ENCODE results near the gene FMNL1.

FMNL1 gene

DNA sequence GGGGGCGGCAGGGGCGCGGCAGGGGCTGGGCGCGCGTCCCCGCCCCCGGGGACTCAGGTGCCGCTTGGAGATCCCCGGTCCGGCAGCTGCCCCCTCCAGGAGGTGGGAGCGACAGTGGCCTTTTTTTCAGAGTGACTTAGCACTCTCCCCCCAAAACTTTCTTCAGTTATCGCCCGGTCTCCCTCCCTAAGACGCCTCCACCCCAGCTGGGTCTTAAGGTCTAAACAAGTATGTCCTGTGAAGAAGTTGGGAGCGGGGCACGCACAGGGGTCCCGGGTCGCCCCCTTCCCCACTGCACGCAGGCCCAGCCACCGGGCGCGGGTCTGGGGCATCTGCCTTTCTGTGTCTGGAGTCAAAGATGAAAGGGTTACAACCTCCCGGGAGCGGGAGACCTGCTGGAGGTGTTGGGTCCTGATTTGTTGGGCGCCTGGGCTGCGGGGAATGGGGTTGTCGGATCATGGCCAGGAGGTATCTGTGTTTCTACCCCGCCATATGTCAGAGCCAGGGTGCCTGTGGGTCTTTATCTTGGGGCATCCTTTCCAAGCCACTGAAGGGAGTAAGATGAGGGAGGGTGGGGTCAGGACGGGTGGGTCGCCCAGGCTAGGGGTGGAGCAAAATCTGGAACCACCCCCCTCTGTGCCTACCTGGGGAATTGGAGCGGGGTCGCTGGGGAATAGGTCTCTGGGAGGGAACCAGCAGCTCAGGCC lies 757 bp downstream of the FMNL1 start:
- in situ Hi-C loops (cut with HindIII; ENCODE audit: low sequenced_read_pairs): no loop called here

DNA sequence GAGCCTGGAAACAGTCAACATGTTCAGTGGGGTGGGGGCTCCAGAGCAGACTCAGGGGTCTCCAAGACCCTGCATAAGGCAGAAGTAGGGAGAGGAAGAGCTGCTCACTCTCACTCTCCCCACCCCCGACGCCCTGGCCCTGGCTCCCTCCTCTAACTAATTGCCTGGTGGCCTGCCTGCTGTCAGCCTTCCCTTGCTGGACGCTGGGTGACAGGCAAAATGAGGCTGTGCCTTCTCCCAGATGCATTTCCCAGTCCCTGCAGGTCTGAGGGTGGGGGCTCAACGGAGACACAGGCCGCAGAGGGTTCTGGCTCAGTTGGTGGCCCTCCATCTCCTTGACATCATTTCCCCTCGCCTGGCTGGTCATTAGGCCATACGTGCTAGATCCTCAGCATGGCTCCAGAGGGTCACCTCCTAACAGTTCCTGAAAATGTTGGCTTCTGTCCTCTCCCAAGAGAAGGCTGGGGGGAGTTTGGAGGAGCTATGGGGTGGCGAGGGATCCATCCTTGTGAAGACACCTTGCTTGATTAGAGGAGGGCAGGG lies 1.4 kb downstream of the FMNL1 start:
- in situ Hi-C loops (cut with HindIII; ENCODE audit: low sequenced_read_pairs): no loop called here

- in situ Hi-C loops (cut with HindIII; ENCODE audit: low sequenced_read_pairs): no loop called here
Measured at GRCh38 chr17:45223539-45224528, 2.1 kb downstream of the FMNL1 start.

DNA sequence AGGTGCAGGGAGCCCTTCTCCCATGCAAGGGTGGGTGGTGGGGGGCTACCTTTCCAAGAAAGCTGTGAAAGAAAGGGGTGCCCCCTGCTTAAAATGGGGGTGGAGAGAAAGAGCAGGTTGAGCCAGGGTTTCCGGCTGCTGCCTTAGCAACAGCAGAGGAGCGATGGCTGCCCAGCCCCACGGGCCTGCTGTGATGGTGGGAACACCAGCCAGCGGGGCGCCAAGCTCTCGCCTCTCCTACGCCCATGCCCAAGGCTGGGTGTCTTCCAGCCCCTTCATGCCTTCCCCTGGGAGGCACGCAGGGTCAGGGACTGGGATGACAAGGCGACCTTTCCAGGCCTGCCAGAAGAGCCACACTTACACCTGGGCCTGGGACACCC lies 3.0 kb downstream of the FMNL1 start:
- in situ Hi-C loops (cut with HindIII; ENCODE audit: low sequenced_read_pairs): no loop called here

DNA sequence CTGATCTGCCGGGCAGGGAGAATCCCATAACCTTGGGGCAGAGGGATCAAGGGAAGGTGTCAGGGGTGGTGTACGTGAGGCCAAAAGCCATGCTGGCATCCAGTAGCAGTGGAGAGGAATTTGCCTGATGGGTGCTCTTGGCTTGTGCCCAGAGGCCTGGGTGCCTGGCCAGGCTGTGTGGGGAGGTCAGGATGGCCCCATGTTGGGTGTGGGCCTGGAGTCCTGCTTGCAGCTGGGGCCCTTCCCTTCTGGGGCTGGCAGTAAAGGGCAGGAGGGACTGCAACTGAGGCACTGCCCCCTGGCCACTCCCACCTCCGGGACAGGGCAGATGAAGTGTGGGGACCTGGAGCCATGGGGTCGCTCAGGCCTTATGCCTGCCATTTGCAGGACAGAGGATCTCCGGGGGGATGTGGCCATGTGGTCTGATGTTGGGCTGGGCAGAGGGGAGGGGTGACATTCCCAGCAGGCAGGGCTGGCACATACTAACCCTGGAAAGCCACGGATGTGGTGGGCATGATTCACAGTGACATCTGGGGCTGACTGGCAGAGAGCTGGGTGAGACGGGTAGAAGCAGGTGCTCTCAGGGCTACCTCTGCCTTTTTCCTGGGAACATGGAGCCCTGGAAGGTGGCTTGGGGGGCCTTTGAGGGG lies 3.5 kb downstream of the FMNL1 start:
- in situ Hi-C loops (cut with HindIII; ENCODE audit: low sequenced_read_pairs): no loop called here

DNA sequence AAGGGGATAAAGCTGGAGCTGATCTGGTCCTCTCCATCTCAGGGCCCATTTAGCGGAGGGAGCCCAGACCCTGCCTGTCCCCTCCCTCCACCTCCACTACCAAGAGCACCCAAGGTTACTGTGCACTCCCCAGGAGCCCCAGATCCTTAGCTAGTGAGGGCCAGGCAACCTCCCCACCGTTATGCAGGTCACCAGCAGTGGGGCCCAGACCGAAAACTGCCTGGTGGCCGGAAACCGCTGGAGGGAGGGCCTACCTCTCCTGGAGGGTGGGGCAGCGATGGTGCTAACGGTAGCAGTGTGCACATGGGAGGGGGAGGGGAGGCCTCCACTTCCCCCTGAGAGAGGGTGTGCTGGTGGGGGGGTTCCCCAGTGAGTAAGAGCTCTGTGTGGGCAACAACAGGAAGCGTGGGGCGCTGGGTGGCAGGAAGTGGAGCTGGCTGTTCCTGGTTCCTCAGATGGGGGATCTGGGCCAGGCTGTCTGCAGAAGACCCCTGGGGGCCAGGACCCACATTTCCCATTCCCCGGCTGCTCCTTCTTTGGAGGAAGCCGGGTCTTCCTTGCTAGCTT lies 4.4 kb downstream of the FMNL1 start:
- in situ Hi-C loops (cut with HindIII; ENCODE audit: low sequenced_read_pairs): no loop called here

DNA sequence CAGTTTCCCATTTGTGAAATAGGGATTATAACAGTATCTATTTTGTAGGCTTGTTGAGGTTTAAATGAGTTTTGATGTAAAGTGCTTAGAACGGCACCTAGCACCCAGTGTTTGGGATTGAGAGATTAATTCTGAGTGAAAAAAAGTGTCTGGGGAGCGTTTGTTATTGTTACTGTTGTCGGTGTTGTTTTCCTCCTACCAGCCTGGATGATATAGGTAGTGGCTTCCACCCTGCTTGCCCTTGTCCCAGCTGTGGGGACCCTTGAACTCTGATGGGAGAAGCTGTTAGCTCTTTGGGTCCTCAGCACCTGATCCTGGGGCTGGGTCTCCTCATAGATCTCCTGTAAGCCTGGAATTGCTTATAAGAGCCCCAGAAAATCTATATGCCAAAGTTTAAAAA lies 4.9 kb downstream of the FMNL1 start:
- in situ Hi-C loops (cut with HindIII; ENCODE audit: low sequenced_read_pairs): no loop called here

DNA sequence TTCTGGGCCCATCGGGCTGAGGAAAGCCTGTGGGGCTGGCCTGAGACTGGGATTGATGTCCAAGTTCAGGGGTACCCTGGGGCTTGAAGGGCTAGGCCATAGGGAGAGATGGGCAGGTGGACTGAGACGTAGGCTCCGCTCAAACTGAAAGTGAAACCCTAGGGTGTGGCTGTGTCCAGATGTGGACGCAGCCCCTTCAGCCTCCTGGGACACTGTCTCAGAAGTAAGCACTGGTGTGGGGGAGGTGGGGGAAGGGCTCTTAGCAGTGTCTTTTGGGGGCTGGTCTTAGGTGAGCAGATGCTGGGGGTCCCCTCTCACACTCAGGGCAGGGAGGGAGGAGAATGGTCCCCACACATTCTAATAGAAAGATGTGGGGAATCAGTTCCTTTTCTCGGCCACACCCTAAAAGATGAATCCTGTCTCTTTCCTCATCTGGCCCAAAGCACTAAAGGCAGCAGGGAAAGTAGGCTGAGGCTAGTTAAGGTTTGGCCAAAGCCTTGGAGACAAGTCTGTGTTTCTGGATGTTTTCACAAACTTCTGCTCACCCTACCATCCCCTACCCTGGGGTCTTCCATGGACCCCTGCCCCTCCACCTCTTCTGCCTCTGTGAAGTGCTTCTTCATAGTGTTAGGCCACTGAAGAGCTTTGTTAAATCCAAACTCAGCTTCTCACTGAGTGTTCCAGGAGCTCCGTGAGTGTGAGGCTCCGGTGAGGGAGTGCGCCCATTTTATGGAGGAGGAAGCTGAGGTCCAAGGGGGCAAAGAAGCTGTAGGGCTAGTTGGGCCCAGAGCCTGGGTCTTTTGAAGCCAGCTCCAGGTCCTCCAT lies 5.6 kb downstream of the FMNL1 start:
- in situ Hi-C loops (cut with HindIII; ENCODE audit: low sequenced_read_pairs): no loop called here

DNA sequence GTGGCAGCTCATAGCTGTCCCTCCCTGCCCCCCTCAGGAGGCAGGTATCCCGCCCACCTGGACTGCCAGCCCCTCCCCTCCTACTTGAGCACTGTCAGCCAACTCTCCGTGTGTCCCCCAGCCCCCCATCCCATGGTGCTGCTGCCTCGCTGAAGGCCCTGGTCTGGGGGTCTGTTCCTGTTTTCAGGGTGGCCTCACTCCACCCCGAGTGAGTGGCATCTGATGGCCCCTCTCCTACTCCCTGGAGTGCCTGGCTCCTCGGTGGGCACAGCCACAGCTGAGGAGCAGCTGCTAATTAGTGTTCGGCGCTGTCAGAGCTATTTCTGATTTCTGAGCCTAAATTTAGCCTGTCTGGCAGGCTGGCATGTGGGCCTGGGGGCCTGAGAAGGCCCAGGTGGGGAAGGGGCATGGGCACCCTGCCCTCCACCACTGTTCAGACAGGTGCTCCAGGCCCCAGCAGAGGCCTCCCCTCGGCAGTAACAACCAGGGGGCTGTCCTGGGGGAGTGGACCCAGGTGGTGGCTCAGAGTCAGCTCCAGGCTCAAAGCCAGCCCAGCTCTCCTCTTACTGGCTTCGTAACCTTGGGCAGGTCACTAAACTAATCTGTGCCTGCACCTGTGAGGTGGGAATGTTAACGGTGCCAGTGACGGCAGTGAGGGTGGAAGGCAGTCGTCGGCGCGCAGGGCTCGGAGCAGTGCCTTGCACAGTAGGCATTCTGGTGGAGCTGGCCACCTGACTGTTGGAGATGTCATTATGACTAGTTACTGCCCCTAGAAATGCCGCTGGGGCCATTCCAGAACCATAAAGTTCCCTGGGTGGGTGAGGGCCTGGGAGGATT lies 6.5 kb downstream of the FMNL1 start:
- in situ Hi-C loops (cut with HindIII; ENCODE audit: low sequenced_read_pairs): no loop called here

DNA sequence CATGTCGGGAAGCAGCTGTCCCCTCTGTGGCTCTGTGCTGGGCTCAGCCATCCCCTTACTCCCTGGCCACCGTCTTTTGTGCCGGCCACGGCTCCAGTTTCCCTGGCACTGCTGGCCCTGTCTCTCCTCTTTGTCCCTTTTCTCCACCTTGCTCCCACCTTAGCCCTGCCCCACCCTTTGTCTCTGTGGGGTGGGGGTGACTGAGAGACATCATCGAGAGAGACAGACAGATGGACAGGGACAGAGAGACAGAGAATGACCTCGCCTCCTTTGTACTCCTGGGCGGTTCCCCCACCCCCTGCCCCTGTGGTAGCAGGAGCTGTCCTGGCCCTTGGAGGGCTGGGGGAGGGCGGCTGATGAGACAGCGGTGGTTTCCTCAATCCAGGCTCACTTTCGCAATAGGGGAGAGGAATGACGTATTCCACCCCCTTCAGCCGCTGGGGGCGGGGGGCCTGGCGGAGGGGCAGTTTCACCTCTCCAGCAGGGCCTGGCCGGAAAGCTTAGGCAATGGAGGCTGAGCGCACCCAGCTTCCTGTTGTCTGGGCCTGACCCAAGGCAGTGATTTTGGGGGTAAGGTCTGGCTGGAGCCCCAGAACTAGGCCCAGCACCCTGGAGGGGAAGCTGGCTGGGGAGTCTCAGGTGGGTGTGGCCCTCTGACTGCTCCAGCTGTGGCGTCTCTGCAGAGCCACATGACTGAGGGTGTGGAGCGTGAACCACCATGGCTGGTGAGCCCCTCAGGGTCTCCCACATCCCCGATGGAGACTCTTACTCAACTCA lies 7.3 kb downstream of the FMNL1 start:
- in situ Hi-C loops (cut with HindIII; ENCODE audit: low sequenced_read_pairs): no loop called here

GRCh38 chr17:45229681-45230409 lies 8.2 kb downstream of the FMNL1 start:
- in situ Hi-C loops (cut with HindIII; ENCODE audit: low sequenced_read_pairs): no loop called here

DNA sequence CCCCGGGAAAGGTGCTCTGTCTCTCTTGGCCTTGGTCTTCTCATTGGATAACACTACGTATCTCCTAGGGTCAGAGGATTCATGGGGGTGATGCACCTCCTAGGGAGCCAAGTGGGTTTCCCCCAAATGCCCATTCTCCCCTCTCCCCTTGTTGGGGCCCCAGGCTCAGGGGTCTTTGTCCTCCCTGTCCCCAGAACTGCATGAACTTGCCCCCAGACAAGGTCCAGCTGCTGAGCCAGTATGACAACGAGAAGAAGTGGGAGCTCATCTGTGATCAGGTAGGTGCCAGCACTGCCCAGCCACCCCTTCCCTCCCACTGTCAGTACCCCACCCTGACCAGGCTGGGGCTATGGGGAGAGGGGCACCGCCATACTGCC lies 8.7 kb downstream of the FMNL1 start:
- in situ Hi-C loops (cut with HindIII; ENCODE audit: low sequenced_read_pairs): no loop called here

DNA sequence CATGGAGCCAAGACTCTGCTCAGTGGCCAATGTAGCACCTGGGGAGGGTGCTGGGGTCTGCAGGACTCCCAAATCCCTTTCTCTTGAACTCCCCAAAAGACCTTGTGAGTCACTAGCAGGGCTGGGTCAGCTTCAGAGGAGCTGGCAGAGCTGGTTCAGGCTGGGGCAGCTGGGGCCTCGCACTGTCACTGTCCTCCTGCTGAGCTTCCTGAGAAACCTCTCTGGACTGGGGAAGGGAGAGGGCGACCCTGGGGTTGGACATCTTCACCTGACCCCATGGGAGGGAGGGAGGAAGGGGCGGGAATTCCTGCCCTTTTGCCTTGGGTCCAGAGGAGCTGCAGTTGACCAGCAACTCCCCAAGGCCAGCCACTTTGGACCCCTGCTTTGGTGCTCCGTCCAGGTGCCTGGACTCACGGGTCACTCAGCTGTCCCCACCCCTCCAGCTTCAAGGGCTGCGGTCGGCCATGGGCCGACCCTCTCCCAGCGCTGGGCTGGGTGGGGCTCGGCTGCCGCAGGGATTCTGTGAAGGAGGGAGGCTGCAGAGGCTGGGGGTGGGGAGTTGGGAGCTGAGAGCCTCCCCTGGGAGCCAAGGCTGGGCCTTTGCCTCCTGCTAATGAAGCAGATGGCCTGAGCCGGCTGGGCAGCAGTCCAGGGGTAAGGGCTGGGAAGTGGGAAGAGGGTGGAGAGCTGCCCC lies 9.2 kb downstream of the FMNL1 start:
- in situ Hi-C loops (cut with HindIII; ENCODE audit: low sequenced_read_pairs): no loop called here

DNA sequence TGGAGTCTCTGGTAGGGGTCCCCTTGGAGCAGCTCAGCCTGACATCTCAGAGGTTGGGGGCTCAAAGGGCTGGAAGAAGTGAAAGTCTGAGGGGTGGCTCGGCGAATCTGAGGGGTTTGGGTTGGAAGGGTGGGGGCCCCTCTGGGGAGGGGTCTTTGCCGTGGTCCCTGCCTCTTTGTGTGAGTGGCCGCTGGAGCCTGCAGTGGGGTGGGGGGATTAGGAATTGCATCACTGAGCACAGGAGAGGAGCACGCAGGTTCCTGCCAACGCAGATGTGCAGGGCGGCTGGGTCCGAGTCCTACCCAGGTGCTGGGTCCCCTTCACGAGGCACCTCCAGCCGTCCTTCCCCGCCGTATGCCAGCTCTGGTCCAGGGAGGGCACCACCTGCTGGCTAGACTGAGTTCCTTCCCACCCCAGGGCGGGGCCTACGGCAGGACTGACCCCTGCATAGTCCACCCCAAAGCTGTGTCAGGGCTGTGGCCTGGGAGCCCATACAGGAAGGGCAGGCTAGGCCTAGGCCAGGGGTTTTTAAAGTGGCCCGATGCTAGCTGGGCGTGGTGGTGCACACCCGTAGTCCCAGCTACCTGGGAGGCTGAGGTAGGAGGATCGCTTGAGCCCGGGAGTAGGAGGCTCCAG lies 9.9 kb downstream of the FMNL1 start:
- in situ Hi-C loops (cut with HindIII; ENCODE audit: low sequenced_read_pairs): no loop called here

DNA sequence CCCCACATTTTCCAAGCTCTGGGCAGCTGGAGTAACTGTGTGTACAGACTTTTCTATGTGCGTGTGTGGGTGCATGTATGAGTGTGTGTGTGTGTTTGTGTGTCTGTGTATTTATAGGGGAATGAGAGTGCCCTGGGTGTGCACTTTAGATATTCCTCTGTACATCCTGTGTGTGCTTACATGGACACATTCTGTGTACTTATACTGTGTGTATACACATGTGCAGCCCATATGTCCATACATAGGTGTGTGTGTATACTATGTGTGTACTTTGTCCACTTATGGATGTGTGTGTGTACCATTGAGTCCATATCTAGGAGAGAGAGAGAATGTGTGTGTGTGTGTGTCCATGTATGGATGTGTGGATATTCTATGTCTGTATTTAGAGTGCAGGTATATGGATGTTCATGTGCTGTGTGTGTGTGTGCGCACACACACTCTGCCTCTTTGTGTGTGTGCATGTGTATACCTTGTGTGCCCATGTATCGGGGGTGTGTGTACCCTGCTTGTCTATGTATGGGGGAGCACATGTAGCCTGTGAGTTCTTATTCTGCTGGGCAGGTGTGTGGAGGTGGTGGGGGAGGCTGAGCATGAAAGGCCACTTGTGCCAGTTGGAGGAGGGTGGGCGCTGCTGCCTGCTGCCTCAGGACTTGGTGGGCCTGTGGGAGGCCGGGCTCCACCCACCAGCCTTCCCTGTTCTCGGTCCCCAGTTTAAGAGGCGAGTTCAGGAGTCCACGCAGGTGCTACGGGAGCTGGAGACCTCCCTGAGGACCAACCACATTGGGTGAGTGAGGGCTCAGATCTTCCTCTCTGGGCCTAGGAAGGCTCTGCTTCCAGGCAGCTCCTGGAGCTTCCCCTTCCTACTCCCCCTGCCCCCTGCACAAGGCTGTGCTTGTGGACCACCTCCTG lies 11.1 kb downstream of the FMNL1 start:
- in situ Hi-C loops (cut with HindIII; ENCODE audit: low sequenced_read_pairs): no loop called here

DNA sequence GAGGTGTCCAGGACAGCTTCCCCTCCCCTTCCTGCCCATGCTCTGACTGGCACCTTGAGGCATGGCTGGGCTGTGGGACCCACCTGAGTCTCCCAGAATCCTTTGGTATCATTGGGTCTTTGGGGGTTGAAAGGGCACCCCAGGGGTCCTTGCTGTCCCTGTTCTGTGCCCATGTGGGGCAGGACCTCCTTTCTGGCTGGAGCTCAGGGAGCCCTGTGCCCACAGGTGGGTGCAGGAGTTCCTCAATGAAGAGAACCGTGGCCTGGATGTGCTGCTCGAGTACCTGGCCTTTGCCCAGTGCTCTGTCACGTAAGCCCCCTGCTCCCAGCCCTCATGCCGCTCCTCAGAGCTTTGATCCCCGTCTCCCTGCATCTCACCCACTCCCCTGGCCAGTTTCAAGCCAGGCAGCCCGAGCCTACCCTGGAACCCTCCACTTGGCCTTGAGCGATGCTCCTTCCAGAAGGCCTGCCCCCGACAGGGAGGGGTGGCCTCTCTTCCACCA lies 11.8 kb downstream of the FMNL1 start:
- in situ Hi-C loops (cut with HindIII; ENCODE audit: low sequenced_read_pairs): no loop called here

Data from DLD1 (cell line).